K562 (cell line): ENCODE results near the gene CSNK1G3. TPM values are rescaled to one million over a fixed set of nuclear protein-coding genes. Genes with fewer than 3 reads are reported as not detected.

Source experiments
- ATAC-seq: fragments of 200-7000 bp; cut with Tn5 transposase; 3 replicates; pipeline ENCODE4 v1.9.1; 2020; ENCODE audit warnings: moderate library complexity
- BruUV-seq: library from RNA; stranded (reverse); fragments of 400-500 nt; replicated peaks from 2 replicates; lab custom pipeline; 2021; lab: Mats Ljungman, UMichigan
- CTCF ChIA-PET: fragments of 300-600 bp; formaldehyde crosslinking; extraction: SDS; loops from one replicate; lab custom pipeline; 2021; ENCODE audit warnings: low intra/inter-chr PET ratio; lab: Yijun Ruan, JAX
- POLR2A ChIA-PET: fragments of 300-600, 350-650 bp; sonication (Branson Sonifier 250); formaldehyde crosslinking; extraction: SDS; loops from one replicate; lab custom pipeline; 2021; ENCODE audit warnings: antibody characterized with exemption, inconsistent platforms; lab: Yijun Ruan, JAX
- DNase-seq, 4 experiments: peaks; one replicate each; pipeline versions ENCODE4 v3.0.0 to v3.0.0-alpha.2; 2011 to 2018; ENCODE audit warnings: low spot score in 3 of 4, mixed read lengths in 3 of 4; ENCODE audit errors: extremely low read depth in 1 of 4
- FAIRE-seq: peaks from 2 replicates; lab custom pipeline; 2011; peaks lifted over from hg19 to GRCh38; lab: Jason Lieb, UNC
- H2AFZ ChIP-seq: 2 replicates; pipeline ENCODE4 v1.6.0; 2011; ENCODE audit warnings: low read depth, low read length, control low read depth, inconsistent platforms
- H3K27ac ChIP-seq: fragments of 200-600 bp; 3 replicates; pipeline ENCODE4 v1.8.0; 2011; ENCODE audit warnings: low read depth, mild to moderate bottlenecking, control low read depth, inconsistent platforms, low read length, moderate library complexity, mixed read lengths; ENCODE audit errors: extremely low read depth
- H3K27me3 ChIP-seq, 2 experiments: fragments of 300-600 bp in 1 of 2; 2 replicates in 1 of 2; 3 replicates in 1 of 2; pipeline versions ENCODE4 v1.6.0 to v1.8.0; 2011; ENCODE audit warnings: inconsistent platforms in 2 of 2, low read length in 2 of 2, mild to moderate bottlenecking in 1 of 2, mixed read lengths in 1 of 2, moderate library complexity in 1 of 2; ENCODE audit not compliant: control insufficient read depth in 2 of 2, insufficient read depth in 2 of 2
- H3K36me3 ChIP-seq: fragments of 300-600 bp; 3 replicates; pipeline ENCODE4 v1.8.0; 2011; ENCODE audit warnings: mild to moderate bottlenecking, low read length, inconsistent platforms; ENCODE audit not compliant: control insufficient read depth, insufficient read depth
- H3K4me1 ChIP-seq, 2 experiments: fragments of 200-600 bp in 1 of 2; replicated peaks in 1 of 2; 2 replicates in 1 of 2; 3 replicates in 1 of 2; pipeline versions ENCODE4 v1.5.1 to v1.8.0; 2011; ENCODE audit warnings: inconsistent platforms in 2 of 2, low read length in 2 of 2, mild to moderate bottlenecking in 1 of 2, mixed read lengths in 1 of 2, moderate library complexity in 1 of 2; ENCODE audit not compliant: control insufficient read depth in 2 of 2, insufficient read depth in 2 of 2
- H3K4me2 ChIP-seq: 2 replicates; pipeline ENCODE4 v1.6.1; 2011; ENCODE audit warnings: low read length, control low read depth, inconsistent platforms, mixed read lengths; ENCODE audit not compliant: insufficient read depth
- H3K4me3 ChIP-seq: fragments of 200-600 bp; sonication (generic), shearing (Covaris generic); 2 replicates; pipeline ENCODE4 v1.5.1; 2016; ENCODE audit warnings: control low read depth, inconsistent platforms
- H3K79me2 ChIP-seq: fragments of 200-600 bp; 3 replicates; pipeline ENCODE4 v1.8.0; 2011; ENCODE audit warnings: low read length, inconsistent platforms; ENCODE audit not compliant: control insufficient read depth, insufficient read depth
- H3K9ac ChIP-seq, 2 experiments: 2 replicates each; pipeline versions ENCODE4 v1.6.0 to v1.6.1; 2011; ENCODE audit warnings: low read depth in 2 of 2, low read length in 2 of 2, control low read depth in 1 of 2, inconsistent platforms in 1 of 2, mild to moderate bottlenecking in 1 of 2, mixed read lengths in 1 of 2; ENCODE audit not compliant: insufficient read depth in 1 of 2
- H3K9me1 ChIP-seq: one replicate; pipeline ENCODE4 v1.6.0; 2011; ENCODE audit warnings: inconsistent platforms, mild to moderate bottlenecking, low read length, moderate library complexity; ENCODE audit not compliant: control insufficient read depth, insufficient read depth
- H3K9me3 ChIP-seq: replicated peaks from 2 replicates; pipeline ENCODE4 v1.5.1; 2011; ENCODE audit warnings: low read depth, low read length, inconsistent platforms; ENCODE audit not compliant: control insufficient read depth, insufficient read depth
- H4K20me1 ChIP-seq: replicated peaks from 2 replicates; pipeline ENCODE4 v1.6.1; 2011; ENCODE audit warnings: low read length, inconsistent platforms, mixed read lengths; ENCODE audit not compliant: control insufficient read depth, insufficient read depth
- BRD9 ChIP-seq: fragments of 450-650 bp; IDR thresholded peaks from 2 replicates; pipeline ENCODE4 v1.6.1; 2018; ENCODE audit warnings: low read depth; ENCODE audit not compliant: partially characterized antibody
- C11orf30 ChIP-seq: fragments of 450-650 bp; IDR thresholded peaks from 2 replicates; pipeline ENCODE4 v1.6.1; 2016; ENCODE audit warnings: low read depth, mild to moderate bottlenecking
- KDM1A ChIP-seq, 2 experiments: fragments of 450-650 bp; IDR thresholded peaks; 2 replicates each; pipeline ENCODE4 v1.6.1; 2016; ENCODE audit warnings: mild to moderate bottlenecking in 2 of 2
- MAFG ChIP-seq: fragments of 450-650 bp; conservative IDR thresholded peaks from 2 replicates; pipeline ENCODE4 v1.6.1; 2016; ENCODE audit warnings: missing genetic modification characterization, missing compliant biosample characterization
- SRSF3 ChIP-seq: fragments of 200-400 bp; formaldehyde crosslinking; IDR thresholded peaks from 2 replicates; pipeline ENCODE4 v1.6.1; 2016; ENCODE audit warnings: mild to moderate bottlenecking, low read length, moderate library complexity; ENCODE audit not compliant: insufficient read depth
- TSHZ1 ChIP-seq: fragments of 250-450 bp; sonication (Bioruptor Pico); IDR thresholded peaks from 2 replicates; pipeline ENCODE4 v1.4.0; 2020; ENCODE audit warnings: mild to moderate bottlenecking, moderate library complexity
- ZBTB7A ChIP-seq: IDR thresholded peaks from 2 replicates; pipeline ENCODE4 v1.6.1; 2011; ENCODE audit warnings: low read depth, mild to moderate bottlenecking, low read length, moderate library complexity, borderline replicate concordance; ENCODE audit not compliant: control insufficient read depth
- ZC3H11A ChIP-seq: IDR thresholded peaks from 2 replicates; pipeline ENCODE4 v1.6.1; 2012; ENCODE audit warnings: low read depth, low read length, improper control_type of control experiment
- ZNF316 ChIP-seq: fragments of 450-650 bp; IDR thresholded peaks from 2 replicates; pipeline ENCODE4 v1.6.1; 2016
- ZNF764 ChIP-seq: fragments of 250-450 bp; sonication (Bioruptor Pico); IDR thresholded peaks from 2 replicates; pipeline ENCODE4 v1.4.0; 2020; ENCODE audit warnings: low read depth, mild to moderate bottlenecking, moderate library complexity
- WGBS: fragments of 100-300 bp; shearing (Covaris generic); methylation state at CpG from one replicate; pipeline ENCODE4 v1.1.6; 2016; ENCODE audit warnings: low coverage, mixed read lengths; ENCODE audit not compliant: insufficient coverage; ENCODE audit errors: missing lambda C conversion rate; 5-methylcytosine and 5-hydroxymethylcytosine counted together
- in situ Hi-C: fragments of 300-500 bp; cut with MboI; formaldehyde crosslinking; loops from 4 replicates; pipeline ENCODE4 v1.15.0; 2018; ENCODE audit warnings: inconsistent platforms, mixed read lengths
- intact Hi-C: fragments of 100-400 bp; cut with micrococcal nuclease; formaldehyde crosslinking; loops from 2 replicates; pipeline ENCODE4 v1.14.2; 2022
- polyA plus RNA-seq, 8 experiments: library from polyadenylated mRNA; depleted of rRNA in 4 of 8; stranded (reverse) in 5 of 8; unstranded in 3 of 8; fragments of >200 nt; fragmentation: Nextera tagmentation in 2 of 8; fragmentation: Illumina TruSeq in 1 of 8; extraction: Ambion mirVana in 2 of 8; extraction: Trizol in 1 of 8; gene quantifications; 2 replicates each; pipeline versions ENCODE4 v1.2.1 to v1.2.3, GENCODE V29; 2011 to 2014; ENCODE audit warnings: inconsistent platforms in 1 of 8, missing spikeins in 1 of 8
- total RNA-seq, 7 experiments: library from RNA; depleted of rRNA in 6 of 7; stranded (reverse); fragments of >200 nt in 6 of 7; fragmentation: Illumina TruSeq in 2 of 7; extraction: Trizol in 2 of 7; gene quantifications; 2 replicates each; pipeline versions ENCODE4 v1.2.1 to v1.2.3, GENCODE V29; 2011 to 2021; ENCODE audit warnings: low replicate concordance in 1 of 7

CSNK1G3 gene
- total and polyA plus RNA-seq, 9 of the 15 experiments (the other 6 are each of a cell fraction or from before 2014, with no cell fraction given) = 8.3 to 27.6 (median 16.5) TPM

GRCh38 chr5:123585871-123586270, 73.9 kb downstream of the CSNK1G3 start:
- DNase-seq (no peak), FAIRE-seq (no peak)
- Histone ChIP-seq H4K20me1 (no peaks in the 10 kb centered on the region), H3K4me2 (no peak overlapping the region), H3K4me3 (no peak overlapping the region), H3K9me1 (no peaks in the 10 kb centered on the region)
- no TSS peak for BruUV-seq
- TF ChIP-seq ZNF316 (peak; percentile 23; the same call in 1 of the 2 replicates), C11orf30 (0 out of 2 replicates have a peak, but pooled peaks have one; percentile 12), MAFG (tag) (0 out of 2 replicates have a peak, but pooled peaks have one; percentile 10), ZC3H11A (no peak)
- TF ChIP-seq, all 486 proteins: peak for 3
- Histone ChIP-seq H3K79me2 (no peaks in the 10 kb centered on the region), H2AFZ (no peak overlapping the region), H3K27ac (no peak overlapping the region), H3K9ac (no peak overlapping the region), H3K27me3 (no peaks in the 10 kb centered on the region), H3K4me1 (no peaks in the 10 kb centered on the region), H3K9me3 (no peaks in the 10 kb centered on the region), H3K36me3 (no peaks in the 10 kb centered on the region; the same call in 2 of the 3 replicates)
- intact Hi-C loops (no loop called here), in situ Hi-C loops (no loop called here)
- ATAC-seq = no peak
- WGBS = 54% methylated on average over 2 of the region's 2 CpGs
- POLR2A ChIA-PET = interaction anchor here (0.7 kb wide), 1 partner anchor 759 kb away, joined by 4 read pairs; no protein-coding TSS in a partner anchor
- CTCF ChIA-PET = no interaction called here

GRCh38 chr5:123594434-123594833, 82.5 kb downstream of the CSNK1G3 start:
- Histone ChIP-seq H3K4me2 (no peak overlapping the region), H3K9me3 (no peaks in the 10 kb centered on the region), H3K27ac (no peak overlapping the region), H3K27me3 (no peaks in the 10 kb centered on the region), H3K79me2 (no peaks in the 10 kb centered on the region), H2AFZ (no peak overlapping the region), H3K9ac (no peak overlapping the region), H3K4me3 (no peak overlapping the region), H3K9me1 (no peaks in the 10 kb centered on the region), H4K20me1 (no peaks in the 10 kb centered on the region), H3K36me3 (peaks cover 14% of the 10 kb centered on the region; the same call in 2 of the 3 replicates), H3K4me1 (no peaks in the 10 kb centered on the region)
- BruUV-seq = no TSS peak
- DNase-seq (no peak), ATAC-seq (no peak), FAIRE-seq (no peak)
- CTCF ChIA-PET = no interaction called here
- intact Hi-C loops (no loop called here), in situ Hi-C loops (no loop called here)
- POLR2A ChIA-PET = no interaction called here
- TF ChIP-seq KDM1A (IDR thresholded peaks at IDR 0.05) = no peak
- TF ChIP-seq TSHZ1 = no peak
- no peak for TF ChIP-seq SRSF3
- no peak for TF ChIP-seq ZNF764
- no peak for TF ChIP-seq BRD9
- no peak for TF ChIP-seq ZBTB7A
